ENCODE measurements around the gene KIRREL3. TPM values are rescaled to one million over a fixed set of nuclear protein-coding genes. Genes with fewer than 3 reads are reported as not detected.

The KIRREL3 gene
- total RNA-seq, 4 donors from 2014 or later = 0.19 TPM; not detected in 3

- Histone ChIP-seq H3K27me3 (no peaks in the 10 kb centered on the region), H3K27ac (no peak overlapping the region), H3K9me3 (peaks cover 0 to 12% (median 0%) of the 10 kb centered on the region in 3 donors), H3K4me1 (no peaks in the 10 kb centered on the region), H3K36me3 (no peaks in the 10 kb centered on the region), H3K4me3 (no peak overlapping the region)
- 62 to 66% methylated on average over 6 to 9 of the region's 9 CpGs for WGBS, 2 donors
- DNase-seq = no peak
- intact Hi-C loops (cut with DNase I) = no loop called here
- TF ChIP-seq POLR2A (IDR thresholded peaks at IDR 0.05) = no peak
- TF ChIP-seq, protein P1, sequence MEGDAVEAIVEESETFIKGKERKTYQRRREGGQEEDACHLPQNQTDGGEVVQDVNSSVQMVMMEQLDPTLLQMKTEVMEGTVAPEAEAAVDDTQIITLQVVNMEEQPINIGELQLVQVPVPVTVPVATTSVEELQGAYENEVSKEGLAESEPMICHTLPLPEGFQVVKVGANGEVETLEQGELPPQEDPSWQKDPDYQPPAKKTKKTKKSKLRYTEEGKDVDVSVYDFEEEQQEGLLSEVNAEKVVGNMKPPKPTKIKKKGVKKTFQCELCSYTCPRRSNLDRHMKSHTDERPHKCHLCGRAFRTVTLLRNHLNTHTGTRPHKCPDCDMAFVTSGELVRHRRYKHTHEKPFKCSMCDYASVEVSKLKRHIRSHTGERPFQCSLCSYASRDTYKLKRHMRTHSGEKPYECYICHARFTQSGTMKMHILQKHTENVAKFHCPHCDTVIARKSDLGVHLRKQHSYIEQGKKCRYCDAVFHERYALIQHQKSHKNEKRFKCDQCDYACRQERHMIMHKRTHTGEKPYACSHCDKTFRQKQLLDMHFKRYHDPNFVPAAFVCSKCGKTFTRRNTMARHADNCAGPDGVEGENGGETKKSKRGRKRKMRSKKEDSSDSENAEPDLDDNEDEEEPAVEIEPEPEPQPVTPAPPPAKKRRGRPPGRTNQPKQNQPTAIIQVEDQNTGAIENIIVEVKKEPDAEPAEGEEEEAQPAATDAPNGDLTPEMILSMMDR (IDR thresholded peaks at IDR 0.05) = no peak
Measured at GRCh38 chr11:126892756-126893155, 107.8 kb downstream of the KIRREL3 start.

DNA sequence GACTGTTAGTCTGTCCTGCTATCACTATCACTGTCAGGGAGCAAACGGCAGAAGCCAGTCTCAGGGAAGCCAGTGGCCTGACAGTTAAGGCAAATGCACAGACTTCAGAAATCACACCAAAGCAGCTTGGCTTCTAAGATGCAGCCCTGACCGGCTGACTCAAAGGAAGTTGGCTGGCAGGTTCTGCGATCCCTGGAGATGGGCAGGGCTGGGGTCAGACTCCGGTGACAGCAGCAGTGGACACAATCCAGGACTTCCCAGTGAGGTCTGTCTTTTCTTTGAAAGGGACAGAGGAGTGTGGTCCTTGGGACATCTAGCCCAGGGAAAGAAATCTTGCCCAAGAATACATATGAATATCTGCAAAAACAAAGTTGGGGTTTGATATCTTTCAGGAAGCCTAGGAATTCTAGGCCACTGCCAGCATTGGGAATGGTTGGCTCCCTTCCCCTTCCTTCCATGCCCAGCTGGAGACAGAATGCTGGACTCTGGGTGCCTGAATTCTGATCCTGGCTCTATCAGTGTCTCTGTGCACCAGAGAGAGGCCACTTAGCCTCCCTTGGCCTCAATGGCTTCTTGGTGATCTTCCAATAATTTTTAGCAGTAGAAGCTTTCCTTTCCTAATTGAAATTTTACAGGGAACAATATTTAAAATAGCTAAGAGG lies 108.9 kb downstream of the KIRREL3 start:
- H3K4me1 ChIP-seq = no peaks in the 10 kb centered on the region
- no peaks in the 10 kb centered on the region for H3K36me3 ChIP-seq
- no peak overlapping the region for H3K4me3 ChIP-seq
- H3K9me3 ChIP-seq = peaks cover 0 to 12% (median 0%) of the 10 kb centered on the region in 3 donors
- H3K27me3 ChIP-seq = no peaks in the 10 kb centered on the region
- DNase-seq = no peak
- no peak for TF ChIP-seq POLR2A (IDR thresholded peaks at IDR 0.05)
- TF ChIP-seq, protein P1 (IDR thresholded peaks at IDR 0.05) = no peak
- intact Hi-C loops (cut with DNase I) = no loop called here
- WGBS, 2 donors = 26 to 53% methylated on average over 3 to 4 of the region's 4 CpGs
- H3K27ac ChIP-seq = no peak overlapping the region

- H3K36me3 ChIP-seq = no peaks in the 10 kb centered on the region
- no peak for TF ChIP-seq POLR2A (IDR thresholded peaks at IDR 0.05)
- TF ChIP-seq, protein P1 (IDR thresholded peaks at IDR 0.05) = no peak
- 38 to 67% methylated on average over 6 to 7 of the region's 7 CpGs for WGBS, 2 donors
- no peaks in the 10 kb centered on the region for H3K27me3 ChIP-seq
- no peak overlapping the region for H3K27ac ChIP-seq
- no peak overlapping the region for H3K4me3 ChIP-seq
- DNase-seq = no peak
- peaks cover 0 to 1% (median 0%) of the 10 kb centered on the region in 3 donors for H3K9me3 ChIP-seq
- intact Hi-C loops (cut with DNase I) = no loop called here
- no peaks in the 10 kb centered on the region for H3K4me1 ChIP-seq
Measured at GRCh38 chr11:126890561-126890960, 110.0 kb downstream of the KIRREL3 start.

DNA sequence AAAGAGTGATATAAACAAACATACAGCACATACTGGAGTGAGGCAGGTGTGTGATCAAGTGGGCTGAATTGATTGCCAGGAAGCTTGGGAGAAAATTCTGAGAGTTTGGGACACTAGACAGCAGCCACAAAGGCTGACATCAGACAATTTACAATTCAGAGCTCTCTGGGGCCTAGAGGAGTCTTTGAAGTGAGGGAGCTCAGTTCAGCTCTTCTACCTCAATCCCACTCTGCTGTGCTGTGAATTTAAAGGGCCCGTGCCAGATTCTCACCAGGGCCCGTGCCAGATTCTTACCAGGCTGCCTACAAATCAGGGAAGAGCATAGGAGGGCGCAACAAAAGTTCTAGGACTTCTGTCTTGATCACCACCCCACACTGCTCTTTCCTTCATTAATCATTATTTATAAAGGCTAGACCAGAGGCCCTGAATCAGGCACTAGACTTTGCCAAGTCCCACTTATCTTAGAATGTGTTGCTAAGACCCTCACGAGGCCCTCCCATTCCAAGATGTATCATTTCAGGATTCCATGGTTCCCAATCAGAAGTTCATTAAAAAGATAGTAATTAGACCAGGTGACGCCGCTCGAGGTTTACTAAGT lies 112.4 kb downstream of the KIRREL3 start:
- Histone ChIP-seq H3K4me1 (no peaks in the 10 kb centered on the region), H3K36me3 (no peaks in the 10 kb centered on the region), H3K27ac (no peak overlapping the region), H3K4me3 (no peak overlapping the region), H3K27me3 (no peaks in the 10 kb centered on the region), H3K9me3 (no peaks in the 10 kb centered on the region)
- 60 to 67% methylated on average over 7 of the region's 7 CpGs for WGBS, 2 donors
- DNase-seq = no peak
- intact Hi-C loops (cut with DNase I) = no loop called here
- TF ChIP-seq, protein P1 (IDR thresholded peaks at IDR 0.05) = no peak
- TF ChIP-seq POLR2A (IDR thresholded peaks at IDR 0.05) = no peak

DNA sequence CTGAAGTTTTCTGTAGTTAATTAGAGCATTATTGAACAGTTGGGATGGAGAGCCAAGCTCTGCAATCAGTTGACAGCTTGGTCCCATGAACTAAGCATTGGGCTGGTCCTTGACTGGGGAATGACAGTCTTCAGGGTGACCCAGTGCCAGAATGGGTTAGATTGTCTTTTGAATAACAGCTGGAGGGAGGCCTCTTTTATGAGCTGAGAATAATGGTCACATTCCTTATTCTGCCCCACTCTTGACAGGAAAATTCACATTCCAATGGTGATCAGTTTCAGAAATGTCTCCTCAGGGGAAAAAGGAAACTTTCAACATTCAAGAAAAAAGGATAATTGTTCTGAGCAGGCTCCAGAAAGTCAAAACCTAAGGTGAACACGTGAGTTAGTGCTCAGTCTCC lies 113.9 kb downstream of the KIRREL3 start:
- no peak for DNase-seq
- TF ChIP-seq, protein P1 (IDR thresholded peaks at IDR 0.05) = no peak
- TF ChIP-seq POLR2A (IDR thresholded peaks at IDR 0.05) = no peak
- Histone ChIP-seq H3K27me3 (no peaks in the 10 kb centered on the region), H3K4me1 (no peaks in the 10 kb centered on the region), H3K36me3 (no peaks in the 10 kb centered on the region), H3K4me3 (no peak overlapping the region), H3K9me3 (no peaks in the 10 kb centered on the region), H3K27ac (no peak overlapping the region)
- intact Hi-C loops (cut with DNase I) = no loop called here
- WGBS, 2 donors = 33 to 37% methylated on average over 1 of the region's 1 CpG

All from esophagus squamous epithelium (tissue), 5 donors.